ENCODE data around the gene METTL24.

METTL24 gene

GRCh38 chr6:110378552-110378951 is 20.4 kb upstream of the METTL24 start:
- TF ChIP-seq, protein P1, sequence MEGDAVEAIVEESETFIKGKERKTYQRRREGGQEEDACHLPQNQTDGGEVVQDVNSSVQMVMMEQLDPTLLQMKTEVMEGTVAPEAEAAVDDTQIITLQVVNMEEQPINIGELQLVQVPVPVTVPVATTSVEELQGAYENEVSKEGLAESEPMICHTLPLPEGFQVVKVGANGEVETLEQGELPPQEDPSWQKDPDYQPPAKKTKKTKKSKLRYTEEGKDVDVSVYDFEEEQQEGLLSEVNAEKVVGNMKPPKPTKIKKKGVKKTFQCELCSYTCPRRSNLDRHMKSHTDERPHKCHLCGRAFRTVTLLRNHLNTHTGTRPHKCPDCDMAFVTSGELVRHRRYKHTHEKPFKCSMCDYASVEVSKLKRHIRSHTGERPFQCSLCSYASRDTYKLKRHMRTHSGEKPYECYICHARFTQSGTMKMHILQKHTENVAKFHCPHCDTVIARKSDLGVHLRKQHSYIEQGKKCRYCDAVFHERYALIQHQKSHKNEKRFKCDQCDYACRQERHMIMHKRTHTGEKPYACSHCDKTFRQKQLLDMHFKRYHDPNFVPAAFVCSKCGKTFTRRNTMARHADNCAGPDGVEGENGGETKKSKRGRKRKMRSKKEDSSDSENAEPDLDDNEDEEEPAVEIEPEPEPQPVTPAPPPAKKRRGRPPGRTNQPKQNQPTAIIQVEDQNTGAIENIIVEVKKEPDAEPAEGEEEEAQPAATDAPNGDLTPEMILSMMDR (conservative IDR thresholded peaks at IDR 0.05; ENCODE audit: low read length), result no peak
- H3K4me3 ChIP-seq (ENCODE audit: low read length), result no peak overlapping the region
- DNase-seq (ENCODE audit: low read depth), result no peak

GRCh38 chr6:110369066-110369465 is 10.9 kb upstream of the METTL24 start:
- DNase-seq (ENCODE audit: low read depth), result no peak
- no peak overlapping the region for H3K4me3 ChIP-seq (ENCODE audit: low read length)
- TF ChIP-seq, protein P1 (conservative IDR thresholded peaks at IDR 0.05; ENCODE audit: low read length), result no peak

DNA sequence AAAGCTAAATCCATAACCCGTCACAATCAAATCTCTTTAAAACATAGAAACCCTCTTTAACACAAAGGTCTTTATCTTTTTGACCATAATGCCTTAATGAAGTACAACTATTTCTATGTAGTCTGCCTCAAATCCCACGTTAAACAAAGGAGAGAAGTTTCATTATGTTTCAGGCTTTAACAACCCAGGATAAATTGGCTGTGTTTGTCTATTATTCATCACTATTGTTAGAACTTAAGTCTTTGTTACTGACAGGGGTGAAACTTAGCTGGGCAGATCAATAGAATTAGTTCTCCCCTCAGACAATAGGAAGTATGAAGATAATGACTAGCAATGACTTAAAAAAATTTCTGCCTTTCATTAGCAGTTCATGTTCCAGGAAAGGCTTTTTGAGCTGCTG is 10.1 kb upstream of the METTL24 start:
- DNase-seq (ENCODE audit: low read depth), result no peak
- H3K4me3 ChIP-seq (ENCODE audit: low read length), result no peak overlapping the region
- TF ChIP-seq, protein P1 (conservative IDR thresholded peaks at IDR 0.05; ENCODE audit: low read length), result no peak

DNA sequence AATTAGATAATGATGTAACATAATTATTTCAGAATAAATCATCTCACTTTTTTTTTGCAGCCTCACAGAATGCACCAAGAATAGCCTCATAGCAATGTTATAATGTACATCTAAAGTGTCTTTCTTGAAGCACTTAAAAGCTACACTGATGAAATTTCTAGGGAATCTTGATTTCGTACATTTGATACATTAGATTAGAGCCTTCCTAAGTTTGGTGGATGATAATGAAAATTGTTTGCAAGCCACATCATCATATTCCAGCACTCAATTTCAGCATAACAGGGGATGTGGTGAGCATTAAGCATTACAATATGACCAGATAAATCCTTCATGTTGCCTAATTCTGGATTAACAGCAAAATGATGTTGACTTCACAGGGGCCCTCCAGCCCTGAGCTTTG is 9.7 kb upstream of the METTL24 start:
- no peak for DNase-seq (ENCODE audit: low read depth)
- no peak overlapping the region for H3K4me3 ChIP-seq (ENCODE audit: low read length)
- TF ChIP-seq, protein P1 (conservative IDR thresholded peaks at IDR 0.05; ENCODE audit: low read length), result no peak

GRCh38 chr6:110366975-110367374 is 8.8 kb upstream of the METTL24 start:
- TF ChIP-seq, protein P1 (conservative IDR thresholded peaks at IDR 0.05; ENCODE audit: low read length), result no peak
- H3K4me3 ChIP-seq (ENCODE audit: low read length), result no peak overlapping the region
- DNase-seq (ENCODE audit: low read depth), result no peak

DNA sequence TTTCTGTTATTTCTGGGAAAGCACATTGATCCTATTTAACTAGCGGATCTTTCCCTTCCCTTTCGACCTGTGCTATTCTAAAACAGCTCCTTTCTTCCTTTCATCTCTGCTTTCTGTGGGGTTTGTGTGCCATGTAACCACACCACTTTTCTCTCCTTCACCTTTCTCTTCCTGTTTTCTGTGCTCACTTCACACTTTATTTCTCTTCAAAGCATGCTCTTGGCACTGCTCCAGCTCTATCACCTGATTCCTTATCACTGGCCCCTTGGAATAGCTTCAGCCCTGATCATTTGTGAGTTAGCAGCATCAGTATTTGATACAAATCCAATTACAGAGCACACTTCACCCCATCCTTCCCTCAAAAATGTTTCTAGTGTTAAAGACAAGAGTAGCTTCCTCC is 8.1 kb upstream of the METTL24 start:
- TF ChIP-seq, protein P1 (conservative IDR thresholded peaks at IDR 0.05; ENCODE audit: low read length), result no peak
- DNase-seq (ENCODE audit: low read depth), result no peak
- no peak overlapping the region for H3K4me3 ChIP-seq (ENCODE audit: low read length)

DNA sequence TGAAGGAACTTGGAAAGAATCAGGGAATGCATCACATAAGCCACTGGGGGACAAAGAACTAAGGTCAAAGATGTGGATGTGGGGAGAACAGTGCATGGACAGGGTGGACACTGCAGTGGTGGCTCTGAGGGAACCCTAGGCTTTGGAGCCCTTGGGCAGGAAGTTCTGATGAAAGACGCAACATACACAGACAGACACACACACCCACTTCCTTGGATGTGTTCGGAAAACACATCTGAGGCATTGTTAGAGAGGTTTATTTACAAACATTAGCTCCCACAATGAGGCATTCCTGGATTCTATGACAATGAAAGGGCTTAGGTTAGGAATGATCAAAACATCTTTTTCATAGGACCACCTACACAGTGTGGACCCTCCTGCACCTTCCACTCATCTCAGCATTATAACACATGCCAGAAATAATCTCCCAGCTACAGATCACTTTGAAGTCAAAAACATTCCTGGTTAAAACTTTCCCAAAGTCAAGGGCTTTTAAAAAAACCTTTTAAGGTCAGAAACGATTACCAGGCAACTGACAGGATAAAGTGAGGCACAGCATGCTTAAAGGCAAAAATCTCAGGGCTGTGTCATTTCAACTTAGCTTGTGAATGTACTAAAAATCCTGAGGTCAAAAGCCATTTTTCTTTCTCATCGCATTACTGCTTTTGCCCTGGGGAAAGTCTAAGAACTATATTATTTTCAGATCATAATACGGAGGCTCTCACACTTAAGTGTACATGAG is 6.4 kb upstream of the METTL24 start:
- no peak for DNase-seq (ENCODE audit: low read depth)
- no peak overlapping the region for H3K4me3 ChIP-seq (ENCODE audit: low read length)
- TF ChIP-seq, protein P1 (conservative IDR thresholded peaks at IDR 0.05; ENCODE audit: low read length), result no peak

All from AG10803 (cell line).